Femur (tissue), 1 donor: ENCODE results near the gene KRTAP5-4.
"Not testable (repeated sequence)": the region's sequence is repeated elsewhere in the genome, so short reads cannot be mapped to it uniquely, and the experiment has no call there.

Source experiments
- DNase-seq: peaks from one replicate; pipeline ENCODE4 v3.0.0-alpha.2; 2017

KRTAP5-4 gene, protein sequence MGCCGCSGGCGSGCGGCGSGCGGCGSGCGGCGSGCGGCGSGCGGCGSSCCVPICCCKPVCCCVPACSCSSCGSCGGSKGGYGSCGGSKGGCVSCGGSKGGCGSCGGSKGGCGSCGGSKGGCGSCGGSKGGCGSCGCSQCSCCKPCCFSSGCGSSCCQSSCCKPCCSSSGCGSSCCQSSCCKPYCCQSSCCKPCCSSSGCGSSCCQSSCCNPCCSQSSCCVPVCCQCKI

DNA sequence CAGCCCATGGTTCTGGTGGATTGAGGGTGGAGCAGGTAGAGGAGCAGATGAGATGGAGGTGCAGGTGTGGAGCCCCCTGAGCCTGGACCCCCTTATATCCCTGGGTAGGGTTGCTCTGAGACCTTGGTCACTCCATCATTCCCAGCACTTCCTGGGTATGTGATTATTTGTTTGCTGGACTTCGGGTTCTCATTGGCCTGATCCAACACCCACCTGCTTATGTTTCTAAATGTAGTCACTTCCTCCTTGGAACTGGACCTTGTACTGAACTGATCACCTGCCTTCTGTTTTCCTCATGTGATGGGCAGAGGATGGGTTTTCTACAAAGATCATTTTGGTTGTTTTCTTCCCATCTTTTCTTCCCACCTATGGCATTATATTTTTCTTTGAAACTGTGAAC is at the start of gene KRTAP5-4:
Gene KRTAP5-4, minus strand, starts transcription at position 53 of the 400 bp plus-strand sequence. Its CDS starts 45 bp downstream, at position 8.
- DNase-seq: no peak

DNA sequence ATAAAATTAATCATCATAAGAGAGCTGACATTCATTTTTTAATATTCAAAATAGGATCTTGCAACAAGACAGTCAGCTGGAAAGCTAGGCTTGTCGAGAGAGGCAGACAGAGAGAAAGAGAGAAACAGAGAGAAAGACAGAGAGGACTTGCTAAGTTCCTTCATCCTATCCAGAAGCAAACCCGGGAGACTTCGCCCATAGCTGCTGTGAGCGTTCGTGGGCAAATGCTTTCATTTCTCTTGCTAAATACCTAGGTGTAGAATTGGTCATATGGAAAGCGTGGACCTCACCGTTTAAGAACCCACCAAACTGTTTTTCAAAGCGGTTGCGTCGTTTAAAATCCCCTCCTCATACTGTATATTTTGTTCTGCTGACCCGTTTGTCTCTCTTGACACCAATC is 49.7 kb upstream of the KRTAP5-4 start:
- DNase-seq: no peak

DNA sequence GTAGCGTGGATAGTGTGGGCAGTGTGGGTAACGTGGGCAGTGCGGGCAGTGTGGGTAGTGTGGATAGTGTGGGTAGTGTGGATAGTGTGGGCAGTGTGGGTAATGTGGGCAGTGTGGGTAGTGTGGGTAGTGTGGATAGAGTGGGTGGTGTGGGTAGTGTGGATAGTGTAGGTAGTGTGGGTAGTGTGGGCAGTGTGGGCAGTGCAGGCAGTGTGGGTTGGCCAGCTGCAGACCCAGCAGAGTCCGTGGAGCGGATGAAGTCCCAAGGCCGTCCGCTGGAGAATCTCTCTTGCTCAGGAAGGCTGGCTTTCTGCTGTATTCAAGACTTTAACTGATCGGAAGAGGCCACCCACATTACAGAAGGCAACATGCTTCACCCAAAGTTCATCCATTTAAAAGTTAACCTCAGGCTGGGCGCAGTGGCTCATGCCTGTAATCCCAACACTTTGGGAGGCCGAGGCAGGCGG is 49.0 kb upstream of the KRTAP5-4 start:
- no peak for DNase-seq

DNA sequence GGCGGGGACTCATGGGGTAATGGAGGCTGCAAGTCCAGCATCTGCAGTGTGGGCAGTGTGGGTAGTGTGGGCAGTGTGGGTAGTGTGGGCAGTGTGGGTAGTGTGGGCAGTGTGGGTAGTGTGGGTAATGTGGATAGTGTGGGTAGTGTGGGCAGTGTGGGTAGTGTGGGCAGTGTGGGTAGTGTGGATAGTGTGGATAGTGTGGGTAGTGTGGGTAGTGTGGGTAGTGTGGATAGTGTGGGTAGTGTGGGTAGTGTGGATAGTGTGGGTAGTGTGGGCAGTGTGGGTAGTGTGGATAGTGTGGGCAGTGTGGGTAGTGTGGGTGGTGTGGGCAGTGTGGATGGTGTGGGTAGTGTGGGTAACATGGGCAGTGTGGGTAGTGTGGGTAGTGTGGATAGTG is 48.5 kb upstream of the KRTAP5-4 start:
- not testable (repeated sequence) for DNase-seq

DNA sequence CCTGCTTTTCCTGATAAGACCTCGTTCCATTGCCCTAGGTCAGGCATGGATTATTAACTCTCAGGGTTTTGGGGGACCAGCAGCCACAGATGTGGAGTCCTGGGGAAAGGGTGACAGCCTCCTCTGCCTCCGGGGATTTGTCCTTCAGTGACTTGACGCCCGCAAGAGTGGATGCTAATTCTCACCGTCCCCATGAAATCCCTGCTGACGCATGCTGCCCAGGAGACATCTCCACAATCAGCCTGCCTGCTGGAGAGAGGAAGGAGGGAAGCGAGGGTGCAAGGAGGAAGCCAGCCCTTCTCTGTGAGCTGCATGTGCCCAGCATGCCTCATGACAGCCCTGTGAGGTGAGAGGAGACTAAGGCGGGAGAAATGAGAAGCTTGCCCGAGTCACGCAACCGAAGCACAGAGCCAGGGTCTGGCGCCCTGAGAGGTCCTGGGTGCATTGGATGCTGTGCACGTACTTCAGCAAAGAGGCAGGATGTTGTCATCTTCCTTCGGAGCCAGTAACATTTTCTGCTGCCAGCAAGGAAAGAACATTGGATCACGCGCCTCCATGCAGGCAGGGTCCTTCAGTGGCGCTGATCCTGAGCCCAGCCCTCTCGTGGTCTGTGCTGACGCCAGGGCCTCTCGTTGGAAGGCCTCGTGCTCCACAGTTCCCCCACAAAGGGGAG is 47.7 kb upstream of the KRTAP5-4 start:
- peak; percentile 89 for DNase-seq

DNA sequence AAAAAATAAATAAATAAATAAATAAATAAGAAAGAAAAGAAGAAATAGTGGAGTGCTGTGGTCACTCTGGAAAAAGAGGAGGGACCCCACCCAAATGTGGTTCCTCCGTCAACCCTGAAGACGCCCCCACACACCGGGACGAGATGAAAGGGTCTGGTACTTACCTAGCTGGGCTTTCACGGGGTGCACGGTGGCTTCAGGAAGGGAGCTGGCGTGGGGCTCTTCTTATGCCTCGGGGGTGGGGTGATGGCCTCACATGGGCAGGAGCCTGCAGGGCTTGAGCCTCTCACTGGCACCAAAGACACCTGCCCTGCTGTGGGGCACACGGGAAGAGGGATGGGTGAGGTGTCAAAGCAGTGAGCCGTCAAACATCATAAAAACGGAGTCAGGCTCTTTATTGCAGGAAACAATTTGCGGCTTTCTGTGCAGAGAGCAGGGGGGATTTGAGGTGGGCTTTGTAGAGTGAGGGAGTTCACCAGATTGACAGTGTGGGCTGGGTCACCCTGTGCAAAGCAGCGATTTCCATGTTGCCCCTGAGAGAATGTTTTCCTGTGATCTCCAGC is 47.1 kb upstream of the KRTAP5-4 start:
- DNase-seq: no peak

DNA sequence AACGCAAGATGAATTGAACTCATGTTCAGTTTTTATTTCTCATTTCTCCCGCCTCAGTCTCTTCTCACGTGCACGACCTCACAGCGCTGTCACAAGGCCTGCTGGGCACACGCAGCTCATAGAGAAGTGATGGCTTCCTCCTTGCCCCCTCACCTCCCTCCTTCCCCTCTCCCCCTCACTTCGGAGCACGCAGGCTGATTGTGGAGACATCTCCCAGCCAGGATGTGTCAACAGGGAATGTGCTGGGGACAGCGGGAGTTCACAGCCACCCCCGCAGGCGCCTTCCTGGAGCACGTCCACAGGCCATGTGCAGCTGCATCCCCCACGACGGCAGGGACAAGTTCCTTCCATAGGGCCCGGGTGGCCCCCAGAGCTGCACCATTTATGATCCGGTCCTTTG is 46.0 kb upstream of the KRTAP5-4 start:
- DNase-seq: no peak

DNA sequence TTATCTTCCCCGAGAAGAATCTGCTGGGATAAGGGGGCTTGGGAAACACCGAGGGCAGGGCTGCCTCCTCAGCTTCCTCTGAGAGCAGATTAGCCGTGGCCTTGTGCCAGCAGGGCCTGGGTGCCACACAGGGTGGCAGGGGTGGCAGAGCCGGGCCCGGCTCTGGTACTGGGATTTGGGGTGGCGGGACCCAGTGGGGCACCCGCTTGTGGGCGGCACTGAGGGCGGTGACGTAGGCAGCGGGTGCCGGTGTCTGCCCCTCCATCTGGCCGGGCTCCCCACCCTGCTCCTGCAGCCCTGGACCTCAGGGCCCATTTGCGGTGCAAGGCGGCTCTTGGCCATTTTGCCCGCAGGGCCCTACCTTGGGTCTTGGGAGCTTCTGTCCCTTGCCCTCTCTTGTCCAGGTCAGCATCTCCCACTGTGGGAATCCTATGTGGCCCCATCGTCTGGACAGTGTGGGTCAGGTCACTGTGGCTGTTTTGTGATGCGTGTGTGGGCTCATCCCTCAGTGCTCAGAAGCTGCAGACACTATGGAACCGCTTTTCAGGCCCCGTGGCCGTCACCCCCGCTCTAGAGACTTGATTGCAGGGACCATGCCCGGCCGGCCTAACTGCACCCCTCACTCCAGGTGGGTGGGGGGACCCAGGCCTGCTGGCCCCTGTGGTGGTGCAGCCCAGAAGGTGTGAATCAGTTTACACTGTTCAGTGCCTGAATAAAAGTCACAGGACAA is 45.3 kb upstream of the KRTAP5-4 start:
- DNase-seq: no peak

DNA sequence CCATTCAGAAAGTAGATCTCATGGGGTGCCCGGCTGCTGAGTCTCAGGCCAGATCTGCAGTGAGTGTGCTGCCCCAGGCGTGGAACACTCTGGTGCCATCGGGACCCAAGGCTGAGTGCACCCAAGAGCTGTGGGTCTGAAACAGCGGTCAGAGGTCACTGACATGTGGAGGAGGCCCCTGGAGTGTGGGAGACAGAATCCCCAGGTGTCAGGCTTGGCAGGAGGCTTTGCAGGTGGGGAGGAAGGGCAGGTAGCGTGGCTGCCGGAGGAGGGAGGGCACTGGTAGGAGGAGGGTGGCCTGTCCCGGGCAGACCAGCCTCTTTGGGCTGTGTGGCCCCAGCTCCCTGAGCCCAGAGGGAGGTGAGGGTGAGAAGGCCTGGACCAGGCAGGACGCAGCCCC is 43.4 kb upstream of the KRTAP5-4 start:
- no peak for DNase-seq

DNA sequence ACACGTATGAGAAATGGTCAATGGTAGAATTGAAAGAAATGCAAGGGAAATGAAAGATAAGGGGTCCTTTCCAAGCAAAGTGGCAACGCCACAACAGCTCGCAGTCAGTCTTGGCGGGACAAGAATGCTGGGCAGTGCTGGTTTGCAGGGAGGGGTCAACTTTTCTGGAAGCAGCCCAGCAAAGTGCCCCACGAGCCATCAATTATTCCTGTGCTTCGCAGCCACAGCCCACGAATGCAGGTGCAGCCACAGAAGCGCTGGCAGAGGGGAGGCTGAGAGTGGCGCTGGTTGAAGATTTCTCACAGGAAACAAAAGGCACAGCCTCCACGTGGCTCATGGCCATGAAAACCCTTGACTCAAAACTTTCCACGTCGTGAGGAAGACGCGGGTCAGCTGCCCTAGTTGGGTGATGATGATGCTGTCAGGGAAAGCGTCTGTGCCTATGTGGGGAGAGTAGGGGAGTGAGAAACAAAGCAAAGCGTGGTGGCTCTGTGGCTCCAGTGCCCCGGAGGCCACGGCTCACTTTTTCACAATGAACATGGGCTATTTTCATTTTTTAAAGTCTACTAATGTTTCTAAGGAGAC is 40.9 kb upstream of the KRTAP5-4 start:
- DNase-seq: not testable (repeated sequence)

DNA sequence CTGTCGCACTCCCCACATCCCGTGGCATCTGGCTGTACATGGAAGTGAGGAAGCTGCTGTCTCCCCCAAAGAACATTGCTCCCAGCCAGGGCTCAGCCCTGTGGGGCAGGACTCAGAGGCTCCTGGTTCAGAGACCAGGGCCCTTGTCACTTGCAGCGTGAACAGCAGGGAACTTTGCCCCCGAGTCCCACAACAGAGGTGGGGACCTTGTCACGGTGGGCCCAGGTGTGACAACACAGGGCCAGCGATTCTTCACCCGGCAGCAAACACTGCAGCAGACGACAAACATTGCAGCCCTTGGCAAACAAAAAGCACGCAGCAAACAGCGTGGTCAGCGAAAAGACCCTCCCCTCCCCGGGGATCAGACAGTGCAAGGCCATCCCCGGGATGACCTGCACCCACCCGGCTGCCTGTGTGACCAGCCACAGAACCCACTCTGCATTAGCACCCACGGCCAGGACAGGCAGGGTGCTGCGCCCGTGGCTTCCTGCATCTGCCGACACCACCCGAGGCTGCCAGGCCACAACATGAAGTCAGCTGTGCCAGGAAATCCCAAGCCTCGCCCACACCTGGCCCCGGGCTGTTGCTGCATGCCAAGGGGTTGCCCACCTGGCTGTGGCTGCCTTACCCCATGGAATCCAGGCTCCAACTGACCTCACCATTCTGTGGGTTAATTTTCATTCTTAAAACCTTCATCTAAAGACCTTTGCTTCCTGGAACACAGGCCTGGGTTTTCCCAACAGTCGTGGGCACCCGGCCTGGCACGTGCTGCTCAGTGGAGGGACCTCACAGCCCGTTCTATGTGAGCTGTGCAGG is 39.7 kb upstream of the KRTAP5-4 start:
- DNase-seq: not testable (repeated sequence)

DNA sequence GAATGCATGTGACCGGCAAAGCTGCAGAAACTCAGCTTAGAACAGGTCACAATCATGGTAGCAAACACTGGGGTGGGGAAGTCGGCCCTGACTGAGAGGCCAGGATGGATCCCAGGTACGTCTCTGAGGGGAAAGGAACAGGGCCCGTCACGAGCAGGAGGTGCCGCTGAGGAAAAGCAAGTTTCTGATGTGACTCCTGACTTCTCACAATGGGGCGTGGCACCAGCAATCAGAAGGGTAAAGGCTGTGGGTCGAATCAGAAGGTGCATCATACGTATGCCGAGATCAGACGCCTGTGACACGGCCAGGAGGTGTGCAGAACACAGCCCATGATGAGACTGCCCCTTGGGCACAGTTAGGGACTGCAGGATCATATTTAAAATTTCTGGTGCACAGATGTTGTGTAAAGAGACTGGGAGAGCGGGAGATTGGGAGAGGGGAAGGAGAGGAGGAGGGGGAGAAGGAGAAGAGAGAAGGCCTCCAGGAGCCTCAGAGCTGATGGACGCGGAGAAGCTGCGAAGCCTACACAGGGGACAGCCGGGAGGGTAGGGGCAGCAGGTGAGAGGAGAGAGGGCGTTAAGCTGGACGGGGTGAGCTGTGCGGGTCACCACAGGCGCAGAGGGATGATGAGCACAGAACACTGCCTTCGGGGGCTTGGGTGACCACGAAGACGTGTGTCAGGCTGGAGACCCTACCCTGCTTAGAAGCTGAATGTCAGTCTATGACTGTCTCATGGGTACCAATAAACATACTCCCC is 38.4 kb upstream of the KRTAP5-4 start:
- DNase-seq: no peak

DNA sequence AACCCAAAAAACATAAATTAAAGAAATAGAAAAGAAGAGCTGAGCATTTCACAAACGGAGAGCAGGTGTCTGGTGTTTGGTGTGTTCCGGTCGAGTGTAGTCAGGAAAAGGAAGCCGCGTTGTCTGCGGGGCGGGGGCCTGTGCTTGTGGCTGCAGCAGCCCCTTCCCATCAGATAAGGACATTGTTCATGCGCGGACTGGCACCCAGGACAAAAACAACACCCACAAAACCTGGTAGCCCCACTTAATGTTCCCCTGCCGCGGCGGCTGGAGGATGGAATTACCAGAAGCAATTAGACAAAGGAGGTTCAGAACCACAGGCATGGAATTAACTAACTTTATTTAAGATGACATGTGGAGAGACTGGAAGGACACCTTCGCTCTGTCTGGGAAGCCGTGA is 37.6 kb upstream of the KRTAP5-4 start:
- DNase-seq: no peak

DNA sequence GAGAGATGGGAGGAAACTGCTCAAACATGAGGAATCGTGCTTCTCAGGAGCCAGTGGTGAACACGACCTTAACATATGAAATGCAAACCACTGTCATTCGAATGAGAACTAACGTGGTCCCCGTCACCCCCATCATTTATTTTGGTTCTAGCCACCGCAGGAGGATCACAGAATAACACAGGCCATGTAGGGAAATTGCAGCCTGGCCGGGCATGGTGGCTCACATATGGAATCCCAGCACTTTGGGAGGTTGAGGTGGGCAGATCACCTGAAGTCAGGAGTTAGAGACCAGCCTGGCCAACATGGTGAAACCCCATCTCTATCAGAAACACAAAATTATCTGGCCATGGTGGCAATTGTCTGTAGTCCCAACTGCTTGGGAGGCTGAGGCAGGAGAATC is 34.7 kb upstream of the KRTAP5-4 start:
- no peak for DNase-seq

DNA sequence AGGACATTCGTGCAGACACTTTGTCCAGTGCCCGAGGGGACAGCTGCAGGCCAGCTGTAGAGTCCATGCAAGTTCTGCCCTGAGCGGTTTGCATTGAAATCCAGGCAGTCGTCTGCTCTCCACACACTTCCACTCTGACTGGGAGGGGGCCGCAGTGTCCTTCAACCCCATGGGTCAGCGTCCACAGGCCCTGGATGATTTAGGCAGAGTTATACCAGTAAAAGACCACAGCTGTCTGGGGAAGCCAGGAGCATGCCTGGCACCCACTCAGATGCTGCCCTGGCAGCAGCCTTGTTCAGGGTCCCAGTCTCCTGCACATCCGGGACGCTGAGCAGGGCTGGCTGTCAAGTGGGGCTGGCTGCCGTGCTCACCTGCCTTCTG is 34.1 kb upstream of the KRTAP5-4 start:
- no peak for DNase-seq

DNA sequence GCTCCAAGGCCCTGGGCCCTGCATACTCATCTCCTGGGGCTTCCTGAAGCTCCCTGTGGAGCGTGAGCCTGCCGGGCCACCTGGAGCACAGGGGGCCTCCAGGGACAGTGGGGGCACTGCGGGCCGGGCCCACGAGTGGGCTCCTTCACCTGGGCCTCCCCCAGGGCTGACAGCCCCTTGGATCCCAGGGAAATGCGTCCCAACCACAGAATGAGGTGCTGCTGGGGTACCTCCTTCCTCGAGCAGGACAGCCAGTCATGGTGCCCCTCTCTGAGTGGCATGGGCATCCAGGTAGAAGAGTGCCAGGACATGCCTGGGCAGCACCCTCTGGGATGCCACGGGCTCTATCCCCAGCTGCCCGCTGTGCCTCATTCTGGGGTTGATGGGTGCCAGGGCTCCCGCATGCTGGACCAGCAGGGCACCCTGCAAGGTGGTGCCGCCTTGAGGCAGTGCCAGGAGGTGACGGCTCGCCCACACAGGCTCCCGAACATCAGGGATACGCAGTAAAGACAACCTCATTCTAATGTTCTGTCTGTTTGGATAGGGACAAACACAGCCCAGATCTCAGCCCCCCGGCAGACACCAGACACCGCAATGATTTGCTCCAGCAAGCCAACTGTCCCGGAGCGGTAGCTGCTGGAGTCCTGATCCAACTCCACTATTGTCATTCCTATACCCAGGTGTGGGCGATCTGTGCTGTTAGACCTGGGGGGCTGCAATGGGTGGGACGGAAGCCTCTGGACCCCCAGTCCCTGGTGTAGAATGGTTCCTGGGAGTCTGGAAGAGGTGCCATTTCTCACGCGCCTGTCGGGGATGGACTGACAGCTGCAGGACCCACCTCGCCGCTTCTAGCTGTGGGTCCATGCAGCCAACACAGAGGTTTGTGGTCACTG is 33.5 kb upstream of the KRTAP5-4 start:
- no peak for DNase-seq

DNA sequence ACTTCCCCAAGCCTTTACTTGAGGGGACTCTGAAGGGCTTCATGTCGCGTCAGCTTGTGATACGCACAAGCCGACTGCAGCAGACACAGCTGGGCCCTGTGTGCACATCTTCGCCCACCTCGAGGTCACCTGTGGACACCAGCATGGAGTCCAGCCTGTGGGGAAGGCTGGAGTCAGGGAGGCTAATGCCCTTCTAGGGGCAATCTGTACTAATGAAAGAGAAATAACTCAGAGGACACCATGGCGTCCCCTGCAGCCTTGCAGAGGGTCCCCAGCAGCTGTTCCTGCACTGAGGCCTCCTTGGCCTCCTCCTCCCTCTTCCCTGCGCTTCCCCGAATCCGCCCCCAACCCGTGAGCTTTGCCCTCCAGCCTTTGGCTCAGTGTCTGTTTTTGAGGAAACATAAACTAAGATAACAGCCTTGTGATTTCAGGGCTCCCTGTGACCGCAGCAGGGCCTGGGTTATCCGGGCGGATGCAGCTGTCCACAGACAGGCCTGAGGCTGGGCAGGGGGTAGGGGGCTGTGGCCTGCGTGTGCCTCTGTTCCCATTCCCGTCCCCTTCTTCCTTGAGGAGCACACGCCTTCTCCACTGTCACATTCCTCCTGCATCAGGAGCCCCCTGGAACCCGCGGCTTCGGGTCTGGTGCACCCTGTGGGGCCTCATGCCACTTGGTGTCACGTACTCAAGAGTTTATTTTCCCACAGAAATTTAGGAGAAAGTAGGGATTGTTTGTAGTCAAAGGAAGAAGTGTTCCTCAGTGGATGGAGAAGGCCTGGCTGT is 32.6 kb upstream of the KRTAP5-4 start:
- DNase-seq: no peak

DNA sequence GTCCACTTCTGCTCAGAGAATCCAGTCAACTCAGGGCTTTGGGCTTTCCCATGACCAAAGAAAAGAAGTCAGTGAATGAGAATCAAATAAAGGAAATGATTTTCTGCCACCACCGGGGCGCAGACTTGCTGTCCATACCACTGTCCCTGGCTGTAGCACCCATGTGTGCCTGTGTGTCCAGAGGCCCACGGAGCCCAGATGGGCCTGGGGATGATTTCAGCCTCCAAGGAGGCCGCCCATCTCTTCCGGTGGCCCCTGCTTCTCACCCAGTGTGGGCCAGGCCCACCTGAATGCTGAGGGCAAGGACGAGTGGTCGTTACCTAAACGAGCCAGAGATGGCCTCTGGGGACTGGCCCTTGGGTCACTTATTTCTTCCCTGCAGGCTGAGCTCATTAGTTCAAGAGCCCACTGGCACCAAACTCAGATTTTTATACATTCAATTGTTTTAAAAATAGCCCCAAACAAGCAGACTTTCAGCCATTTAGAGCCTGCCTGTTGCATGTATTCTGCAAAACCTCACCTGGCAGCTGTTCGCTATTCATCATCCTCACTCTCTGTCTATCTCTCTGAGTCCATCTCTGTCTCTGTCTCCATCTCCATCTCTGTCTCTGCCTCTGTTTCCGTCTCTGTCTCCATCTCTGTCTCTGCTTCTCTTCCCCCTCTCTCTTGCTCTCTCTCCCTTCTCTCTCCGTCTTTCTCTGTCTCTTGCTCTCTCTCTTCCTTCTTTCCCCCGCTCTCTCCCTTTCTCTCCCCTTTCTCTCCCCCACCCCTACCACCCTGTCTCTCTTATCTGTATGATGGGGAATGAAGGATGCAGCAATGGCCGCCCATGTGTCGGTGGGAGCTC is 31.8 kb upstream of the KRTAP5-4 start:
- no peak for DNase-seq
